T follicular helper cell (primary cell): ENCODE measurements around the gene SOX3.

Experiments
- DNase-seq: peaks from one replicate; pipeline ENCODE4 v3.0.0-alpha.2; 2020; ENCODE audit warnings: low read depth
- total RNA-seq, 2 experiments: gene quantifications; one replicate each; lab custom pipeline; 2026; lab: John Stamatoyannopoulos, UW

SOX3 gene
- total RNA-seq, result 0 to 0.18 reads per million in 2 experiments

DNA sequence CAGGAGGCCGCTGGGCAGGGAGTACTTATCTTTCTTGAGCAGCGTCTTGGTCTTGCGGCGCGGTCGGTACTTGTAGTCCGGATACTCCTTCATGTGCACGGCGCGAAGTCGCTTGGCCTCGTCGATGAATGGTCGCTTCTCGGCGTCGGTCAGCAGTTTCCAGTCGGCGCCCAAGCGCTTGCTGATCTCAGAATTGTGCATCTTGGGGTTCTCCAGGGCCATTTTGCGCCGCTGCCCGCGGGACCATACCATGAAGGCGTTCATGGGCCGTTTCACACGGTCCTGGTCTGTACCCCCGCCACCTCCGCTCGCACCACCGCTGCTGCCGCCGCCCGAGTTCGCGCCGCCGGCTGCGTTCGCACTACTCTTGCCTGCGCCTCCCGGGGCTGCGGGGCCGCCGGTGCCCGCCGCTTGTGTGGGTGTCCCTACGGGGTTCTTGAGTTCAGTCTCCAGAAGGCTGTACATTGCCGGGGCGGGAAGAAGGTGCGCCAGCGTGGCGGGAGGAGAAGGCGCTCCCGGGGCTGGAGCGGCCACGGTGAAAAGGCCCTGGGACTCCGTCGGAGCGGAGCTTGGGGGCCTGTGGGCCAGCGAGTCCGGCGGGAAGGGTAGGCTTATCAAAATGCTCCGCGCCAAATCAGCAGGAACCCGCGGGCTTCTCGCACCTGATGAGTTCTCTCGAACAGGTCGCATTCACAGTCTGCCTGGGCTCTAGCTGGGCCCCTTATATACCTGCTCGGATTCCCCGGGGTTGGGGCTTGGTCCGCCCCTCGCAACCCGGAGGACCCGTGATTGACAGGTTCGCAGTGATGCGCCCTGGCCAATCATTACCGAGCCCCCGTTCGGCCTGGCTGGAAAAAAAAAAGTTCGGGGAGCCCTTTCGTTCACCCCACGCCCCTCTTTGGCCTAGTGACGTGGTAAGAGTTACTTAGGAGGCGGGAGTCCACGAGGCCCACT, at the start of gene SOX3:
Gene SOX3, minus strand, starts transcription at position 699 of the 954 bp plus-strand sequence. Its CDS starts 9 bp downstream, at position 690.
- DNase-seq, result no peak

DNA sequence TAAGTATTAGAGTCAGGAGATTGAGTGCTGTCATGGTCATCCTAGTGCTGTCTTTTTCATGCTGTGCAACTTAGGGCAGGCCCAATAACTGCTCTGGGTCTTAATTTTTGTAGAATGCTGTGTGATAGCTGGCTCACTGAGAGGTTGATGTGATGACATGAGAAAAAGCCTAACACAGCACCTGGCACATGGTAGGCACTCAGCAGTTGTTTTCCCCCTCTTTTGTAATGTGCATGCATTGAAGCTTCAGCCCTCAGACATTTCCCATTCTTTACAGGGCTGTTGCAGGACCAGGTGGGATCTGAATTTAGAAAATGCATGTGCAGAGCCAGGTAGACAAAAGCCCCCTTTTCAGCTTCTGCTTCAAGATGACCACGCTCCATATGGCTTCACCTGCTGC, 44.1 kb upstream of the SOX3 start:
- DNase-seq, result no peak

DNA sequence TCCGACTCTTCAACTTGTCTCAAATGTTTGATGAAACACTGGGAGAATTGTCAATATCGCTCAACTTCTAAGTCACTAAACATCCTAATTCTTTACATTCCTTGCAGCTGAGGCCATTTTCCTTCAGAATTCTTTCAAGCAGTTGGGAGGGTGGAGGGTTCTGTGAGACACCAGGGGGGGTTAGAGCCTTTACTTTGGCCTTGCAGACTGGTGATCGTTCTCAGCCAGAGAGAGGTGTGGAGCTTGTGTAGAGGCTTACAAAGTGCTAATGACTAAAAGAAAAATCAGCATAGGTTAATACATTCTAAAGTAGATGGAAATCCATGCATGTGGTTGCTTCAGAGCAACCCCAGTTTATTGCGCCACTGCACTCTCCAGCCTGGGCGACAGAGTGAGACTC, 21.3 kb upstream of the SOX3 start:
- no peak for DNase-seq

DNA sequence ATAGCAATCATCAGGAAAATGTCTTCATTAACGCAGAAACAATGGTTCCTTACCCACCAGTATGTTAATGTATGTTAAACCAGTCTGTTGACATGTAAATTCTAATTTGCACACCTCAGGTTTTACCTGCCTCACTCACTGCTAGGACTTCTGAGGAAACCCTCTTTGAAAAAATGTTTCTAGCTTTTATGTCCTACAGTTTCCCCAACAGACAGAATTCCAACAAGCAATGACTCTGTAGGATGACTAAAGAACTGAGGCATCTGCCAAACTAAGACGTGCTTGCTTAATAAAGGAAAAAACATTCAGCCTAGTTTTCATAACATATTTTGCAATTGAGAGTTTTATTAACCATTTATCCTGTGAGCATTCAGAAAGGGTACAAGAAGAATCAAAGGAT, 20.6 kb upstream of the SOX3 start:
- no peak for DNase-seq

DNA sequence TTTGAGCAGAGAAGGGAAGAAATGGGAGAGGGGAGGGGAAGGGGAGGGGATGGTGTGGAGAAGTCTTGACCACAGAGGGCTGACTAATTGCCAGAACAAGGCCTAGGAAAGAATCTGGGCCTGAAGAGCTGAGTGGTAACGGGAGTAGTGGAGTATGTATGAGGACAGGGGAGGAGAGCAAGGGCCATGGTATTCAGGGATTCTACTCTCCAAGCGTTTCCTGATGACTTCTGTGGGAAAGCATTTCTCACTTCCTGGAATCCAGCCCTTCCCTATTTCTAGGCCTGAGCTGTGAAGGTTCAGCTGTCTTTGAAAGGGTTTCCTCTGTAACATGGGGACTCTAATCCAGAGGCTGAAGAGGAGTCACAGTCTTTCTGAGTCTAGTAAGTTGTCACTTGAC, 19.7 kb upstream of the SOX3 start:
- DNase-seq, result no peak

DNA sequence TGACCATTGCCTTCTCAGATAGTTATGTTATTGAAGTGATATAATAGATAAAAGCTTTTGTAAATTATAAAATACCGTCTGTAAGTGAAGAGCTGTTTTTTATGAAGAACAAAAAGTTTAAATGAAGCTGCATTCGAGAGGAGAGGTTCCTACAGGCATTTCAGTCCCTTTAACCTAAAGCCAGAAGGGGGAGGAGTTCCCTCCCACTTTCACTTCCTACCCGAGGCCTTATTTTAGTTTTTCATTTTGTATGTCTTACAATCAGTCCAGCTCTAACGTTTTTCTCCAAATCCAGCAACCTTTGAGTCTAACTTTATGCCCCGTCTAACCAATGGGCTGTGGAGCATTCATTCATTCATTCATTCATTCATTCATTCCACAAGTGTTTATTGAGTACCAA, 16.5 kb upstream of the SOX3 start:
- no peak for DNase-seq

DNA sequence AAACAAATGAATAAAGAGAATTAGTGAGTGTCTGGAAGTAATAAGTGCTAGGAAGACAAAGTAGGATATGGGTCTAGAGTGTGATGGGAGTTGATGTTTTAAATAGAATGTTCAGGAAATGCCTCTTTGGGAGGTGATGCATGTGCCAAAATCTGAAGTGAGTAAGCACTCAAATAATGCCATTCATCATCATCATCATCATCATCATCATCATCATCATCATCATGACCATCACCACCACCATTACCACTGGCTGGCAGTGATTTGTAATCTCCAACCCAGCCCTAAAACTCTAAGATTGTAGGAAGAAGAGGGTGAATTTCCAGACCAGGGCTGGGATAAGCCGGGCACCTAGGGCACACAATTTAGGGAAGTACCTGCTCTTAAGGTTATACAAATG, 9.7 kb upstream of the SOX3 start:
- DNase-seq, result no peak

DNA sequence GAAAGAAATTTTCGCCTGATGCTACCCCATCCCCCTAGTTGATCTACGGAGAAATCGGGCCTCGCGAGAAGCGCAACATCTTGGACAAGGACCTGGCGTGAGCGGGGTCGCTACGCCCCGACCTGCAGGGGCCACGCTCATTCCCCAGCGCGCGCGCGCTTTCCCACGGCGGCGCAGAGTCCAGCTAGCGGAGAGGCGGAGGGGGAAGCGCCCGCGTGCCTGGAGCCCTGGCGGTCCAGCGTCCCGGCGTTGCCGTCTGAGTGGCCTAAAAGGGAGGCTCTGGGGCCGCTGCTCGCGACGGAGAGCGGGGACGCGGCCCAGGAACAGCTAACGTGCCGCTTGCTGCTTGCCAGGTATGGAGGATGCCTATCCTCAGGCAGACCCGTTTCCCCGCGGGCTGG, 6.0 kb upstream of the SOX3 start:
- DNase-seq, result no peak

DNA sequence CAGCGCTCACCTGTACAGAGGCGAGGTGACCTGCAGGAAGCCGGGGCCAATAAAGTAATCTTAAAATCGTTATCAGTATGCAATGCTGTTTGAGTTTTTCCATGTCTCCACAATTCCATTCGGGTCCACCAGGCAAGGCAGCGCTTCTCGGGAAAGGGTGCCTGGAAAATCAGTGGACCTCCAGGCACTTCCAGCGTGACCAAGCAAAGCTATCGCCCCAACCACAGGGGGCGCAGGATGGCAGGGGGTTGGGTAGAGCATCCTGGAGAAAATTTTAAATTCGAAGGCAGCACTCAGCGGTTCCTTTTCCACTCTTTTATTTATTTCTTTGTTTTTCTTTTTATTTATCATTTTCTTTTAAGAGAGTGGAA, 5.4 kb upstream of the SOX3 start:
- DNase-seq, result no peak

DNA sequence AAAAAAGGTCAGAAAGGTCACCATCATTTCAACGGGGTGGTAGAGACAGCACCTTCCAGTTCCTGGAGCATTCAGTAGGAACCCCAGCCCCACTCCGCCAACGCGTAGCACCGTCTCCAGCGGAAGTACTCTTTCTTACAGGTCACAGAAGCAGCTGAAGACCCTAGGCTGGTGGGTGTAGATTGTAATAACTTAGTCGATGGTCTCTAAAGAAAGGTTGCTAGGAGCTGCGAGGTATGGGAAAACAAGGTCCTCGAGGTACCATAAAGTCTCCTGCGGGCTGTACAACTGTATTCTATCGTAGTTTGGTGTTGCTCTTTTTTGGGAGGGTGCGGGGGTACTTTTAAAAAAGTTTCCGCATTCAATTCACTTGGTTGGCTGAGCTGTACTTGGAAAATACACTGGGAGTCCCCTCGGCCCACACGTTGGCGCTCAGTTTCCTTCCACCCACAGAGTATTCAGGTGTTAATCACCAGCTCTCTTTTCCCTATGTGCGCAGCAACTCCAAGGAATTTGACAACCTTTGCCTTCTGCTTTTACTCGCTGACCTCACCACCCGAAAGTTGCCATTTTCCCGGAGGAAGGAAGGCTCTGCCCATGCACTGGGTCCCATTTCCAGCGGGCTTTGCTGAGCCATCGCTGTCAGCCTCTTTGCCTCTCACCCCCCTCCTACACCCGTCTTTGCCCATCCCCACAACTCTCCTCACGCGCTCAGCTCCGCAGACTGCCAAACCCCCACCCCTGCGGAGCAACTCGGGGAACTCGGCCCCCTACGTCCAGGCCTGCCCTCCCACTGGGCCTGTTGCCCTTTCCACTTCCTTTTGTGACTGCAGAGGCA, 4.8 kb upstream of the SOX3 start:
- DNase-seq, result no peak

DNA sequence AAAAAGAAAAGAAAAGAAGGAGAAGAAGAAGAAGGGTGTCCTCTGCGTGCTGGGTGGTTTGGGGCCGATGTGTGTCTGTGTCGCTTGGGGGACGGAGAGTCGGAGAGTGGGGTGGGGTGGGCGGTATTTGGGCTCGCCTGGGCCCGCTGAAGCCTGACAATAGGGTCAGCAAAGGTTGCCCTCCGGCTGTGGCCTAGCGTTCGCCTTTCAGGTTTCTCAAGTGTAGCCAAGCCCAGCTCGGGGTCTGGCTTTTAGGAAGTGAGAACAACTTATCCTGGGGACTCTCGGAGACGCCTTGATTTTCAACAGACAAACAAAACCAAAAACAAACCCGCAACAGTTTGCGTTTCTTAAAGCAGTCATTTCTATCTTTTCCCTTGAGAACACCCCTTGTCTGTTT, 4.1 kb upstream of the SOX3 start:
- no peak for DNase-seq

DNA sequence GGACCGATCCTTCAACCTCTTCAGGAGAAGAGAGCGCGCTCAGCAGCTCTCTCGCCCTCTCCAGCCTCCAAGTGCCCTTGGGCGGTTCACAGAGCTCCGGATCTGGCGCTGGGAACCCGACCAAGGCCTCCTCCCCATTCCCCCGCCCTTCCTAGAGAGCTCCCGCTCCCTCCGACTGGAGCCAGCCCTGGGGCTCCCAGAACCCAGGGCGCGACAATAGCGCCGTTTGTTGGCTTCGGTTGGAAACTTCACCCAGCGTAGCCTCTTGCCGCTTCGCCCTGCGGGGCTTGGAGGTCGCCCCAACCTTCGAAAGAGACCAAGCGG, 3.1 kb upstream of the SOX3 start:
- no peak for DNase-seq

DNA sequence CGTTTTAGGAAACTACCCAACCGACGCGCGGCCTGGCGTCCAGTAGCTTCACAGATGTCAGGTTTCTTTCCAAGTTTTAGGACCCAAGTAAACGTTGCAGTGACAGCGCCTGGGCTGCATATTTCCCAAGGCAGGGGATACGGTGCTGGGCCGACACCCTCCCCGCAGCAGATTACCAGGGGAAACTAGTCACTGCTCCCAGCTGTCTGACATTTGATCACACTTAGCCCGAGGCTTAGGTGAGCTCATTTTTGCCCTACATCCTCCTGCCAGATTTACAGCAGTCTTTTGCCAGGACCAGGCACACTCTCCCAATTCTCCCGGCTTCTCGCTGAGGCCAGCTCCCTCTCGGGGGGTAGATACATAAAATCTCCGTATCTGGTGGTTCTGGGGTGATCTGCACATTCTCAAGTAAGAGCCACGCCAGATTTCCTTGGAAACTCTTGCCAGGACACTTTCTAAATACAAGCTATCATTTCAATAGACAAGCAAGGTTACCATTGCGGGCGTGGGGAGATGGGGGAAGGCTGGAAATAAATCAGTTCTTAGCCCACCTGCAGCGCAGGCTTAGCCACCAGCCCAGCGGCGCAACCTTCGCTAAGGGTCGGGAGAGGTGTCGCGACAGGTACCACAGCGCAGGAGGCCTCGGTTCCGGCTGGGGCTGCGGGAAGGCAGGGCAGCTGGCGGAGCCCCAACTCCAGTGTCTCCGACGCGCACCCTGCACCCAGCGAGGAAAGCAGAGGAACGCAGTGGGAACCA, 2.5 kb upstream of the SOX3 start:
- no peak for DNase-seq

DNA sequence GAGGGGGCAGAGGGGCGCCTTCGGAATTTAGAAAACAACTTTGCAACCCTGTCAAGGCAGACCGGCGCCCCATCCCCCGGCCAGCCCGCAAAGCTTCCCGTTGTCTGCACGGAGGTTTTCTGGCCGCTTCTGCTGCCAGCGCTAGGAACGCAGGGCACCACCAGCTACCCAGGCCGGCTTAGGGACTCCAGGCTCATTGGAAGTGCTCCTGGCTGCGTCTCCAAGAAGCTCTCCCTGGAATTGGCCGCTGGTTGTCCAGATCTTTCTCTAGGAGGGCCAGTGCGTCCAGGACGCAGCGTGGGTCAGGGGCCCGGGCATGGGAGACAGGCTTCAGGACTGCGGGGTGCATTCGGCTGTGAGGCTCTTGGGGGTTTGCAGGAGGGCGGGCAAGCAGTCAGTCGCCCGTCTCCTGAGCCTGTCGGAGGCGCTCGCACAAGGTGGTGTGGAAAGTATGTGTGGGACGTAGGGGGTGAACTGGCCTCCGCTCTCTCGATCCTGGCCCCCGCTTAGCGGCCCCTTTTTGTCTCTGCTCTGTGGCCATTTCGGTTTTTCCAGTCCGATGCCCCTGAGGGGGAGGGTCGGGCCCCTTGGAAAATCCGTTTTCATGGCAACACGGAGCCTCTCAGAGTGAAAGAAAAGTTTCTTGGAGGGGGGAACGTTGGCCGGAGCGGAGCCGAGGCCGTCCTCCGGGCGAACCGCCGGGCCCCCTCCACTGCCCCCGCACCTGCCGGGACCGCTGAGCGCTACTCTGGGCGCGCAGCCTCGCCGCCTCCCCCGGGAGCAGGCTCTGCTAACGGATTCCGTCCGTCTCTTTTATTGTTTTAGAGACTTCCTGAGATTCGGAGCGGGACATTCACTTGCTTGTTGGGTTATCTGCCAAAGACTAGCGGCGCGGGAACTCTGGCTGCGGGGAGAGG, 810 bp upstream of the SOX3 start:
- DNase-seq, result no peak

DNA sequence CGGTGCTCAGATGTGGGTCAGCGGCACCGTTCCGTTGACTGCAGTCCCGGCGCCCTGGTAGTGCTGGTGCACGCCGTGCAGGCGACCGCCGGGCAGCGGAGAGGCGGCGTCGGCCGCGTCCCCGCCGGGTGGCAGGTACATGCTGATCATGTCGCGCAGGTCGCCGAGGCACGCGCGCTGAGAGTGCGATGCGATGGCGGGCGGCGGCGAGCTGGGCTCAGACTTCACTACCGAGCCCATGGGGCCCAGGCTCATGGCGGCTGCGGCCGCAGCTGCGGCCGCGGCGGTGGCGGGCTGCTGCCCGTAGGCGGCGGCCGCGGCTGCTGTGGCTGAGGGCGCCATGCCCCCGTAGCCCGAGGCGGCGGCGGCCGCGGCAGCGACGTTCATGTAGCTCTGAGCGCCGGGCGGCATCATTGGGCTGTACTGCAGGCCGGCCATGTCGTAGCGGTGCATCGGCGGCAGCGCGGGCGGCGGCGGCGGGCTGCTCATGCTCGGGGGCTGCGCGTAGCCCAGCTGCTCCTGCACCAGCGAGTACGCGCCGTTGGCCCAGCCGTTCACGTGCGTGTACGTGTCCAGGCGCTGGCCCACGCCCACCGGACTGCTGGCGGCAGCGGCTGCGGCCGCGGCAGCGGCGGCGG, 1.0 kb downstream of the SOX3 start:
- no peak for DNase-seq

DNA sequence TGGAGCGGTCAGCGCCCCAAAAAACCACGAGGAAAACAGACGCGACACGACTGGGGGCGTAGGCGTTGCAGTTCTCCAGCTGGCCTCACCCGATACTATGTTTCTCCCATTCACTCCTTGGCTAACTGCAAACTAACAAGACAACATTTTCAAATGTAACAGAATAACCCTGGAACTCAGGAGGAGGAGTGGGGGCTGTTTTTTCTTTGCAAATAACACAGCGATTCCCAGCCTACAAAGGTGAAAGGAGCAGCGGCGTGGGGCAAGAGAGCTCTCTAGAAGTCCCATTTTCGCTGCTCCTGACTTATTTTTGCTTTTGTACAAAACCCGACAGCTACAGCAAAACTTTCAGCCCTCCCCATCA, 1.6 kb downstream of the SOX3 start:
- DNase-seq, result no peak

DNA sequence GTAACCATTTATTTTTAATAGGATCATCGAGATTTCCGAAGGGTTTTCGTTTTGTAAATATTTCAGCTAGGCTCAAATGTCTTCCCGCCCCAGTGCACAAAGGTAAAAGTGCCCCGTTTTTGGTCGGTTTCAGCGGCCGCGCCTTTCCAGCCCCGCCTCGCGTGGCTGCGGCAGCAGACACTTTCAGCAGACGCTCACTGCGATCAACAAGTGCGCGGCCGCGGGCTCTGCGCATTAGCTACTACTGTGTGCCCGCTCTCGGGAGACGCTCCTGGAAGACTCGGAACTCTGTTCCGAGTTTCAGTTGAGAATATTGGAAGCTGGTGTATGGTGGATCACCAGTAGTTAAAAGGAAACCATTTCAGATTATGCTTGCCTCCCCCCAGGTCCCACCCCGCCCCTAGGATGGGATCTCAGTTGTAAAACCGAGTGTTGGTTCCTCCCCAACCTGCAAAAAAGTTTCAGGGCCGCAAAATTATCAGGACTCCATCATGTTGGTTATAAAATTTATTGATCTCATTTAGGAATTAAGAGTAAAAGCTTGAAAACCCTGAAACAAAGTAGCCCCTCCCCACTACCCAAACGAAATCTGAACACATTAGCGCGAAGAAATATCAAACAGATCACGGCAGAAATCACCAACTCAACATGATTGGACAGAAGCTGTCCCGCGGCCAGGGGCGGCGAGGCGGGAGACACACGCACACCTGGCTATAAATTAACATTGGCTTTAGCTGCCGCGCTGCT, 2.2 kb downstream of the SOX3 start:
- DNase-seq, result no peak

DNA sequence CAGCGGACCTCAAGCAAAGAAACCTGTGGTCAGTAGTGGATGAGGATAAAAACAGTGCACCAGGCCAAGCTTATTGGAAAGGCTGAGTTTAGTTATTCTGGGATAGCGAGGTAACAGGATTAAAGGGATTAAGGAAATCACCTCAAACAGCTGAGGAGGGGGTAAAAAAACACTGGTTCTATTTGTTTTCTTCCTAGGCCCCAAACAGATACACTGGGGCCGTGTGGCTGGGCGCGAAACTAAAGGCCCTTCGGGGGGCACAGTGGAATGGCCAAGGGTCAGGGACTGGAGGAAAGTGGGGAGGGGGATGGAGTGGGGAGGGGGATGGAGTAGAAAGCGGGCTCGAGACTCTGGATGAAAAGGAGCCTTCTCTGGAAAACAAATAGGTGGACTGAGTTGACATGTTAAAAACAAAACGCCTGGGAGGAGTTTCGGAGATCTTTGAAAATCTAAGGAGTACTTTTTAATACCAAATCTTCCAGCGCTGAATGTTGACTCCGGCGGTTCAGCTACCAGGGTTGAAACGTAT, 2.9 kb downstream of the SOX3 start:
- DNase-seq, result no peak

DNA sequence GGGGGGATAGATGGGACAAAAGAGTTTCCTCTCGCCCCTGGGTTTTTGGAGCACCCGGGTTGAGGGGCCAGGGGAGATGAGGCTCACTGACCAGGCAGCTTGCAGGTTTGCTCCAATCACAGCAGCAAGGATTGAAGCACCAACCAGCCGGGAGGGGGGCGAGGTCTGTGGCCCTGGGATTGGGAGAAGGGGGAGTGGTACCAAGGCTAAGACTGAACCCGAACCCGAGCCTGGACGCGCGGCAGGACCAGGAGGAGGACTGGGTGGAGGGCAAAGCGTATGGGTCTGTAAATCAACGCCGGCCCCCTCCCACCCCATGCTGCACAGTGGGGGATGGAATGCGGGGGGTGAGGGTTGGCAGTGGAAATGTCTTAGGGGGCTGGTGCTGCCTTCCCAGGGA, 3.5 kb downstream of the SOX3 start:
- DNase-seq, result no peak

DNA sequence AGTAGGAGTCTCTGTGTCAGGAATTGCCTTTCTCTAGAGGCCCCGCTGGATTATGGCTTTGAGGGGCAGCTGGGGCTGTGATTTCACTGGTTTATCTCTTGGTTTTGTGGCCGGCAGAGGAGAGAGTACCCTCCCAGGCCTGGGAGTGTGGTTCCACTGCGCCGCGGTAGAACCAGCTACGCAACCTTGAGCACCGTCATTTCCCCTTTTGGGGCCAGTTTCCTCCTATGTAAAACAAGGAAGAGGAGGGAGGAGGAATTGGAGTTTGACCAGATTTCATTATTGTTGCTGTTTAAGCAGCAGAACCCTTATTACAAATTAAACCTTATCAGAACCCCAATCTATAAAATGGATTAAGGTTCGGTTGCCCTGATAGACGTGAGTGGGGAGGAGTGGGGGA, 4.4 kb downstream of the SOX3 start:
- DNase-seq, result no peak
